Measurements from ENCODE around the gene PAWR.

The PAWR gene

DNA sequence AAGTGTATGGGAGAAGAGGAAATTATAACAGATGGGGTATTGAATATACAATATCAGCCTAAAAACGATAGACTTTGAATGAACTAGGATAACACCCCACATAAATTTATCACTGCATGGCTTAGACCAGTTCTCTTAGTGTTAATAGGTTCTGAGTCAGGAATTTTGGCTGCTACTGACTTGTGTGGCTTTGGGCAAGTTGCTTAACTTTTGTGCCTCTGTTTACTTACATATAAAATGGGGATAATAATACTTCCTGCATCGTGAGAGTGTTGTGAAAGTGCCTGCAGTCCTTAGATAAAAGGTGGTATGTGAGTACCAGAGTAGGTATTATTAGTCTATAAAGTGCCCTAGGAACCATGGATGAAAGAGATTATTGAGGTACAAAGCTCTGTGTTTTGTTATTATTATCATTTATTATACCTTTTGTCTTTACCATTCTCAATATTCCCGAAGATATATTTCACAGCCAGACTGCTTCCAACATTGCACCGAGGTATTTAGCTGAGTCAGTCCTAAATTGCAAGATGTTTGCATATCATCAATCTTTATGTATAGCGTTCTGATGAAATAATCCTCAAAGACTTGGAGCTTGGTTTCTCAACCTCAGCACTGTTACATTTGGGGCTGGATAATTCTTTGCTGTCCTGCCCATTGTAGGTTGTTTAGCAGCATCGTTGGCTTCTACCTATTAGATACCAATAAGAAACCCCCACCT lies 2.3 kb upstream of the PAWR start:
- in situ Hi-C loops (cut with MboI; ENCODE audit: low pct_unique_long_range_greater_than_20kb, low sequenced_read_pairs, unreplicated experiment), result no loop called here
- TF ChIP-seq, protein P1, sequence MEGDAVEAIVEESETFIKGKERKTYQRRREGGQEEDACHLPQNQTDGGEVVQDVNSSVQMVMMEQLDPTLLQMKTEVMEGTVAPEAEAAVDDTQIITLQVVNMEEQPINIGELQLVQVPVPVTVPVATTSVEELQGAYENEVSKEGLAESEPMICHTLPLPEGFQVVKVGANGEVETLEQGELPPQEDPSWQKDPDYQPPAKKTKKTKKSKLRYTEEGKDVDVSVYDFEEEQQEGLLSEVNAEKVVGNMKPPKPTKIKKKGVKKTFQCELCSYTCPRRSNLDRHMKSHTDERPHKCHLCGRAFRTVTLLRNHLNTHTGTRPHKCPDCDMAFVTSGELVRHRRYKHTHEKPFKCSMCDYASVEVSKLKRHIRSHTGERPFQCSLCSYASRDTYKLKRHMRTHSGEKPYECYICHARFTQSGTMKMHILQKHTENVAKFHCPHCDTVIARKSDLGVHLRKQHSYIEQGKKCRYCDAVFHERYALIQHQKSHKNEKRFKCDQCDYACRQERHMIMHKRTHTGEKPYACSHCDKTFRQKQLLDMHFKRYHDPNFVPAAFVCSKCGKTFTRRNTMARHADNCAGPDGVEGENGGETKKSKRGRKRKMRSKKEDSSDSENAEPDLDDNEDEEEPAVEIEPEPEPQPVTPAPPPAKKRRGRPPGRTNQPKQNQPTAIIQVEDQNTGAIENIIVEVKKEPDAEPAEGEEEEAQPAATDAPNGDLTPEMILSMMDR (IDR thresholded peaks at IDR 0.05; ENCODE audit: extremely low read depth, insufficient read depth, missing control alignments), result no peak
- no peak for DNase-seq (ENCODE audit: low spot score)

DNA sequence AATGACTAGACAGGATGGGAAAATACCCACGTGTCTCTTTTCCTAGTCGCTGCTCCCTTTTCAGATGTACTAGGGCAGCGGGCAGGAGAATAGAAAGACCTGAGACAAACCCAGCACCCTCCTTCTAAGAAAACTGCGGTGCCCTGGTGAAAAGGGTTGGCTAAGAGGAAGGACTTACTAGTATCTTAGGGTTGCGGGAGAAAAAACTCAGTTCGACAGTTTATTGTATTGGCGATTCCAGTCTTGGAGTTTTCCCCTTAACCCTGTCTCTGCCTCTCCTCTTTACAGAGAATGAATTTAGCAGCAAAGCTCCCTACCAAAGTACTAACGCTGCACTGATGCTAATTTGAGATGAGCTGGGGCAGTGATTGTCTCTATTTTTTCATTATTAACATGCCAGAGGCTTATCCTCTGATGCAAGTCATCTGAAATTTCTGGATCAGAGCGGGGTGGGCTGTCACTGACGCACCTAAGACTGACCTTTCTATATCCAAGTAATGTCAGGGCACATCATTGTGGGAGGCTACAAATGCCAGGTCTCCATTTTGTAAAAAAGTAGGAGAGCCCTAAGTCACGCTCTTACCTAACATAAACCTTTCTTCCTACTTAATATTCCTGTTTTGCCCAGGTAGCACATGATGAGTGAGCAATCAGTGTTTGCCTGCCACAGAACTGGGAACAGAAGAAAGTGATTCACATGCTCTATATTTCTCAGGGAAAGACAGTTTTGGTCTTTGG lies 916 bp upstream of the PAWR start:
- no peak for DNase-seq (ENCODE audit: low spot score)
- in situ Hi-C loops (cut with MboI; ENCODE audit: low pct_unique_long_range_greater_than_20kb, low sequenced_read_pairs, unreplicated experiment), result no loop called here
- TF ChIP-seq, protein P1 (IDR thresholded peaks at IDR 0.05; ENCODE audit: extremely low read depth, insufficient read depth, missing control alignments), result no peak

DNA sequence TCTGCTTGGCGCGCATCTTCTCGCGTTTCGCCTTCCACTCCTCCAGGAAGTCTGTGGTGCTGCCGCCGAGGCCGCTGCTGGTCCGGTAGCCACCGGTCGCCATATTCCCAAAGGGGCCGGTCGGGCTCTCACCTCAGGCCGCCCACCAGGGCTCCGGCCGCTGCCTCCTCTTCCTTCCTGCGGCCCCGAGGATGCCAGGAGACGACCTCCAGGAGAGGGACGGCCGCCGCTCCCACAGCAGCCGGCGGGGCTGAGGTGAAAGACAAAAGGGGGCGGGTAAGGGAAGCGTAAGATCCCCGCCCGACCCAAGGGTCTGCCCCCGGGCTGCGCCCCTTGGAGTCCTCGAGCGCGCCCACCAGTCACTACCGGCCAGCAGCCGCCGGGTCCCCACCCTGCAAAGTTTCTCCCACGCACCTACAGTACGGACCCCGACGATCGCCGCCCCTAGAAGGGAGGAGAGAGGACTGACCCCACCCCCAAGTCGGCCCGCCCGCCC lies 574 bp downstream of the PAWR start:
- in situ Hi-C loops (cut with MboI; ENCODE audit: low pct_unique_long_range_greater_than_20kb, low sequenced_read_pairs, unreplicated experiment), result no loop called here
- TF ChIP-seq, protein P1 (IDR thresholded peaks at IDR 0.05; ENCODE audit: extremely low read depth, insufficient read depth, missing control alignments), result no peak
- DNase-seq (ENCODE audit: low spot score), result no peak

DNA sequence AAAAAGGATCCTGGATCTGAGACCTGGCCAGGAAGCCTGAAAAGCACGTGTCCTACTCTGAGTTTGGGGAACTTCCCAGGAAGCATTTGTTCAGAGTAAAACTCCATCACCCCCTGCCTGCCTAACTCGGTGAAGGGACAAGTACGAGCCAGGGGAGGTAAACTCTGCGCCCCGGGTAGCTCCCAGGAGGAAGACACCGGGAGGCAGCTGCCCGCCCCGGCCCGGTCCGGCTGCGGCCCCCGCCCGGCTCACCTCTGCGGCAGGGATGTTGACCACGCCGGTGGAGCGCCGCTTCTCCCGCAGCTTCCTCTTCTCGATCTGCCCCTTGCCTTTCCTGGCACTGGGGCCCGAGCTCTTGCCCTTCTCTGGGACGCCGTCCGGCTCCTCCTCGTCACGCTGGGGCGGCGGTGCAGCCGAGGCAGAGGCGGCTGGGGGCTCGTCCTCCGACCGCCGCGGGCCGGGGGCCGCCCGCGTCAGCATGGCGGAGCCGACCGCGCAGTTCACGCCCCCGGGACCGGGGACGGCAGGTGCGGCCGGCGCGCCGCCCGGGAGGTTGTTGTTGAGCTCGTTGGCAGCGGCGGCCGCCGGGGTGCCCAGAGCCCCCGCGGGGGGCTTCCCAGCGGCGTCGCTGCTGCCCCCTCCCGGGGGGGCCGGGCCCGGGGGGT lies 1.2 kb downstream of the PAWR start:
- TF ChIP-seq, protein P1 (IDR thresholded peaks at IDR 0.05; ENCODE audit: extremely low read depth, insufficient read depth, missing control alignments), result no peak
- in situ Hi-C loops (cut with MboI; ENCODE audit: low pct_unique_long_range_greater_than_20kb, low sequenced_read_pairs, unreplicated experiment), result no loop called here
- peak; percentile 67 for DNase-seq (ENCODE audit: low spot score)

DNA sequence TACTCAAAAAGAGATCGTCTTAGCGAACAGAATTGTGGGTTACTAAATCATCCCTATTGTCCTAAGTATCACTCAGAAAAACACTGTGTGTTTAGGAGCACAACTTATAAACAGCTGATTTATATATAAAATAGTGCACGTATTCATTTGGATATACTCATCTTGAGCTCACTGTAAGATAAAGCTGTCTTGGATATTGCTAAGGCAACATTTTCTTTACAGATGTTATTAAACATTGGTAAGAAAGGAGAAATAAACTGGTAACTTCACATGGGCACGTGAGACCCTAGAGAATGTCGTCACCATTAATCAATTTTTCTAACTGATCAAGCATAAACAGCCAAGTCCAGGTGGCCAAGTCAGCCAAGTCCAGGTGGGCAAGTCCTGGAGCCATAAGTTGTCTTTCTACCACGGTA lies 1.7 kb downstream of the PAWR start:
- peak; percentile 27 for DNase-seq (ENCODE audit: low spot score)

More for the DNA sequence above, 1.7 kb downstream of the PAWR start:
- in situ Hi-C loops (cut with MboI; ENCODE audit: low pct_unique_long_range_greater_than_20kb, low sequenced_read_pairs, unreplicated experiment), result no loop called here
- TF ChIP-seq, protein P1 (IDR thresholded peaks at IDR 0.05; ENCODE audit: extremely low read depth, insufficient read depth, missing control alignments), result no peak
